Retinal pigment epithelial cell (primary cell): Measurements from ENCODE around the gene TTC28.
"Not testable (repeated sequence)": the region's sequence is repeated elsewhere in the genome, so short reads cannot be mapped to it uniquely, and the experiment has no call there.

Experiments used
- DNase-seq: peaks from one replicate; pipeline ENCODE4 v3.0.0-alpha.2; 2010; ENCODE audit warnings: low read depth
- H3K4me3 ChIP-seq: 2 replicates; pipeline ENCODE4 v1.5.1; 2011; ENCODE audit warnings: mild to moderate bottlenecking, low read length, control low read depth, moderate library complexity
- TF ChIP-seq, protein P1 (sequence below): conservative IDR thresholded peaks from 2 replicates; pipeline ENCODE4 v1.5.1; 2011; ENCODE audit warnings: low read depth, low read length, control low read depth, inconsistent platforms

TTC28 gene

GRCh38 chr22:28466399-28466798, 213.2 kb downstream of the TTC28 start:
- TF ChIP-seq, protein P1, sequence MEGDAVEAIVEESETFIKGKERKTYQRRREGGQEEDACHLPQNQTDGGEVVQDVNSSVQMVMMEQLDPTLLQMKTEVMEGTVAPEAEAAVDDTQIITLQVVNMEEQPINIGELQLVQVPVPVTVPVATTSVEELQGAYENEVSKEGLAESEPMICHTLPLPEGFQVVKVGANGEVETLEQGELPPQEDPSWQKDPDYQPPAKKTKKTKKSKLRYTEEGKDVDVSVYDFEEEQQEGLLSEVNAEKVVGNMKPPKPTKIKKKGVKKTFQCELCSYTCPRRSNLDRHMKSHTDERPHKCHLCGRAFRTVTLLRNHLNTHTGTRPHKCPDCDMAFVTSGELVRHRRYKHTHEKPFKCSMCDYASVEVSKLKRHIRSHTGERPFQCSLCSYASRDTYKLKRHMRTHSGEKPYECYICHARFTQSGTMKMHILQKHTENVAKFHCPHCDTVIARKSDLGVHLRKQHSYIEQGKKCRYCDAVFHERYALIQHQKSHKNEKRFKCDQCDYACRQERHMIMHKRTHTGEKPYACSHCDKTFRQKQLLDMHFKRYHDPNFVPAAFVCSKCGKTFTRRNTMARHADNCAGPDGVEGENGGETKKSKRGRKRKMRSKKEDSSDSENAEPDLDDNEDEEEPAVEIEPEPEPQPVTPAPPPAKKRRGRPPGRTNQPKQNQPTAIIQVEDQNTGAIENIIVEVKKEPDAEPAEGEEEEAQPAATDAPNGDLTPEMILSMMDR: no peak
- no peak overlapping the region for H3K4me3 ChIP-seq
- DNase-seq: no peak

GRCh38 chr22:28465841-28466240, 213.8 kb downstream of the TTC28 start:
- DNase-seq: no peak
- no peak overlapping the region for H3K4me3 ChIP-seq
- TF ChIP-seq, protein P1: no peak

DNA sequence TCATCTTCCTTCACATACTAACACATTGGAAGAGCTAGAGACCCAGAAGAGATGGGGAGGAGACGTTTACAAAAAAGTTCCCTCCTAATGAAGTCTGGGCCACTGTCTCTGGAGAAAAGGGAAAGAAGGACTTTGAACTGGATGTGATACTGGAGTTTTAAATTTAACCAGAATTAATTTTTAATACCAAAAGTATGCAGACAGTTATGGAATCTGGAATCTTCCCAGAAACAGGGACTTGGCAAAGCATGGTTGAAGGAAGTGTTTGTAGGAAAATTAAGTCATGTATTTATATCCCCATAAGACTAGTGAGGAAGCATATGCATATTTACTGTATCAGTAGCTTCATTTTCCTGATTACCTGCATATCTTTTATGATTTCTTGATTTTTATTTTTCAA, 215.5 kb downstream of the TTC28 start:
- no peak overlapping the region for H3K4me3 ChIP-seq
- TF ChIP-seq, protein P1: no peak
- DNase-seq: no peak

DNA sequence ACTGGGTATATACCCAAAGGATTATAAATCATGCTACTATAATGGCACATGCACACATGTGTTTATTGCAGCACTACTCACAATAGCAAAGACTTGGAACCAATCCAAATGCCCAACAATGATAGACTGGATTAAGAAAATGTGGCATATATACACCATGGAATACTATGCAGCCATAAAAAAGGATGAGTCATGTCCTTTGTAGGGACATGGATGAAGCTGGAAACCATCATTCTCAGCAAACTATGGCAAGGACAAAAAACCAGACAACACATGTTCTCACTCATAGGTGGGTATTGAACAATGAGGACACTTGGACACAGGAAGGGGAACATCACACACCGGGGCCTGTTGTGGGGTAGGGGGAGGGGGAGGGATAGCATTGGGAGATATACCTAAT, 216.2 kb downstream of the TTC28 start:
- not testable (repeated sequence) for DNase-seq, H3K4me3 ChIP-seq

DNA sequence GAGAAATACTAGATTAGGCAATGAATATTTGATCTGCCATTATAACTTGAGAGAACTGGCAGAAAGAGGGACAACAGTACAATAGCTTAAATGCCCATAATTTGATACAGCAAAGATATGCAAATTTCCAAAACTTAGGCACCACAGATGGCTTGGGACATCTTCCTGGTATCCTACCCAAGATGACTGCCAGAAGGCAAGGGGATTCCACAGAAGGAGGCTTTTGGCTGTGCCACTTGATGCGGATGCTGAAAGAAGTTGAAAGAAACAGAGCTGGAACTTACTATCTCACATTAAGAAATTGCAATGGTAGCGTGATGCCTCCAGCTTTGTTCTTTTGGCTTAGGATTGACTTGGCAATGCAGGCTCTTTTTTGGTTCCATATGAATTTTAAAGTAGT, 216.7 kb downstream of the TTC28 start:
- TF ChIP-seq, protein P1: no peak
- no peak for DNase-seq
- no peak overlapping the region for H3K4me3 ChIP-seq

GRCh38 chr22:28462041-28462440, 217.6 kb downstream of the TTC28 start:
- DNase-seq: no peak
- TF ChIP-seq, protein P1: no peak
- H3K4me3 ChIP-seq: no peak overlapping the region

DNA sequence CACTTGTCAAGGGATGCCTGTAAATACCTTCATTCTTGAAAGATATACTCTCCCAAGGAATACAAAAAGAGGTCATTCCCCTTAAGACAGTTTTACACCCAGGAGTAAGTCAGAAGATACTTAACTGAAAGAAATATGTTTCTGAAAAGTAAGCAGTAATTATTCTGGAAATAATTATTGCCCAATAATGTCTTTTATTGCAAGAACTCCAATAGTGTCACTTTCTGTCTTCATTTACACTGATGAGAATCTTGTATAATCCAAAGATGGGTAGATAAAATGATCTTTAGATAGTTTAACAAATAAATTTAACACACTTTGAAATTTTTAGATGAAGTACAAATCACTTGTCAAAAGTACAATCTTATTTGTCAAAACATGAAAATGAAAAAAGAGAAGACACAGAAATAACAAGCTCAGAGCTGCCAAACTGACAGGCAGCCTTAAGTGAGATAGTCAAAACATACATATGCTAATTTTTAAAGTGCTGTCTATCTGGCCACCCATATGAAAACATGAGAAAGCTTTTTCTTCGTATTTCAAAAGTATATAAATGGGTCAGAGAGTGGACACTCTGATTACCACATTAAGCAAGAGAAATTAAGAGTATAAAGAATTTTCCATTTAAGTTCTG, 225.1 kb downstream of the TTC28 start:
- H3K4me3 ChIP-seq: no peak overlapping the region

More for the DNA sequence above, 225.1 kb downstream of the TTC28 start:
- TF ChIP-seq, protein P1: no peak
- DNase-seq: no peak
